CD4-positive, alpha-beta T cell treated with Interleukin-2 at 100 ng/mL for 4 hours (primary cell): ENCODE results near the gene RCAN2.

Experiments used
- DNase-seq: peaks from one replicate; pipeline ENCODE4 v3.0.0-alpha.2; 2020; ENCODE audit warnings: low spot score

The RCAN2 gene

DNA sequence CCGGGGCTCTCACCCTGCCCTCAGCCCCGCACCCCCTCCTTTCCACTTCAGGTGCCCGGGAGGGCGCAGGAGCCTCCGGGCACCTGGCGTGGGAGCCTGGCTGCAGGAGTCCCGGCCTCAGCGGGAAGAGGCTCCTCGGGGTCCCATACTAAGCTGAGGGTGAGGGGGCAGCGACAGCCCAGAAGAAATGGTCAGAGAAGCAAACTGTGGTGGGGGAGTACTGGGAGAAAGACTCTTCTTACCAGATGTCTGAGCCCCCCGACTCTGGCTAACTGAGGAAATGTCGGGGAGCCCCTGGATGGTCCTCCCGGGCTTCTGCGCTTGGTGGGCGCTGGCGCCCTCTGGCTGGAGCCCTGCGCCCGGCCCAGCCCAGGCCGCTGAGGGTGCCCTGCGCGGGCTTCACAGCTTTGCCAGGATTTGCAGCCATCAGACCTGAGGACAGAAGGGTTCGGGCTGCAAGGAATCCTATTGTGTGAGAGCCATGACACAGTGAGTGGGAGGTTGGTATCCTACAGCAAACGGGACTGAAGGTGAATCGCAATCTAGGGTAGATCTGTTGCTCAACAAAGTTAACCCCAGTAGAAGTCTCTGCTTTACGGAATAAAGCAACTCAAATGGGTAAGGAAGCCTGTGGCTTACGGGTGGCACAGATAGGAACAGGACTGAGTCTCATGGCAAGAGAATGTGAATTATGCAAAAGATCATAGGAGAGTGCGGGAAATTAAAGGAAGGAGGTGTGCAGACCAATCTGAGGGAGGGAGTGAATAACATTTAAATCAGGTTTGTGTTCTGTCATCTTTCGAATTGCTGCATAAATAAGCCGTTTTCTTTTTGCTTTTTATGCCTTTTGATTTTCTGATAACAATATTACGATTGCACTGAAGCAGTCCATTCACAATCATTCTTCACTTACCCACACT is 639 bp upstream of the RCAN2 start:
- no peak for DNase-seq

DNA sequence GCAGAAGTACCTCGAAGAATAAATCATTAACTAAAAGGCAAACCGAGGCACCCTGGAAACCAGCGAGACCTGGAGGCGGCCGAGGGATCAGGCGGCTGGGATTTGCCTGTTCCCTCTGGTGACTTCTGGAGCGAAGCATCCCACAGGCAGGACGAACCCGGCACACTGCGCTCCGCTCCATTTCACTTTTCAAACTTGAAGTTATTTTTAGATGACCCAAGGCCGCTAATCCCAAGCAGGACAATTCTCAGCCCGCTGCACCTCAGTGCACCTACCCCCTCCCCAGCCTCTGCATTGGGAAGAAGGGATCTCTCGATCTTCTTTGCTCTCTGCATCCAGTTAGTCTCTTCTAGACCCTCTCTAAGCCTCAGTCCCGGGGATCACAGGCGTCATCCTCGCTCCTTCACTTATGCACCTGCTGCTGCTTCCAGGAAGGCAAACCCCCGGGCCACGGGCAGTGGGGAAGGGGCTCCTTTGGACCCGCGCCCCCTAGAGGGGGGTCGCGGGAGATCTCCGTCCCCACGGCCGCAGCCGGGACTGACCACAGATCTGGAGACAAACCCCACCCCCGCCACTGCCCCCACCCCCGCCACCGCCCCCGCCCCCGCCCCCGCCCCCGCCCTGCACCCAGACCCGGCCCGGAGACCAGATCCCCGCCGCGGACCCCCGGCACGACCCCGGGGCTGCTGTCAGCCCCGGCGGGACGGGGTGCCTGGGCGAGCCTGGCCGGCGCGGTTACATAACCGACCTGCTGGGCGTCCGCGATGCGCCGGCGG is 636 bp downstream of the RCAN2 start:
- no peak for DNase-seq

GRCh38 chr6:46486181-46486580 is 5.1 kb downstream of the RCAN2 start:
- DNase-seq: no peak

GRCh38 chr6:46484081-46484820 is 7.0 kb downstream of the RCAN2 start:
- no peak for DNase-seq

GRCh38 chr6:46476301-46476700 is 14.9 kb downstream of the RCAN2 start:
- no peak for DNase-seq

DNA sequence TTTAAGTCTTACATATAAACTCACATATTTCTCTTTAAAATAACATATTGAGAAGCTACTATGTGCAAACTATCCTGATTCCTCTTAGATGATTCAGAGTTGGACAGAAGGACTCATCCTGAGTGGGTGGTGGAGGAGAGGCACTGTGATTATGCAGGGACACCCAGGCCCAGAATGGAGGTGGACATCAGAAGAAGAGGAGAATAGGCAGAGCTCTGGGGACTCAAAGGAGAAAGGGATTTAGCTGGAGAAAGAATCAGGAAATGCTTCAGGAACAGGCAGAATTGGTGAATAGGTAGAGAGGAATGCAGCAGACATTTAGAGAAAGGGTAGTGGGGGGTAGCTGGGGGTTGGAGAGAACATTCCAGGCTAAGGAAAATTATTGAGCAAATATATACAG is 17.4 kb downstream of the RCAN2 start:
- no peak for DNase-seq

GRCh38 chr6:46472243-46472642 is 19.0 kb downstream of the RCAN2 start:
- no peak for DNase-seq

GRCh38 chr6:46469021-46469420 is 22.2 kb downstream of the RCAN2 start:
- DNase-seq: no peak

- DNase-seq: no peak
These were observed 22.7 kb downstream of the RCAN2 start for GRCh38 chr6:46468403-46469010.

GRCh38 chr6:46466570-46466969 is 24.7 kb downstream of the RCAN2 start:
- DNase-seq: no peak

DNA sequence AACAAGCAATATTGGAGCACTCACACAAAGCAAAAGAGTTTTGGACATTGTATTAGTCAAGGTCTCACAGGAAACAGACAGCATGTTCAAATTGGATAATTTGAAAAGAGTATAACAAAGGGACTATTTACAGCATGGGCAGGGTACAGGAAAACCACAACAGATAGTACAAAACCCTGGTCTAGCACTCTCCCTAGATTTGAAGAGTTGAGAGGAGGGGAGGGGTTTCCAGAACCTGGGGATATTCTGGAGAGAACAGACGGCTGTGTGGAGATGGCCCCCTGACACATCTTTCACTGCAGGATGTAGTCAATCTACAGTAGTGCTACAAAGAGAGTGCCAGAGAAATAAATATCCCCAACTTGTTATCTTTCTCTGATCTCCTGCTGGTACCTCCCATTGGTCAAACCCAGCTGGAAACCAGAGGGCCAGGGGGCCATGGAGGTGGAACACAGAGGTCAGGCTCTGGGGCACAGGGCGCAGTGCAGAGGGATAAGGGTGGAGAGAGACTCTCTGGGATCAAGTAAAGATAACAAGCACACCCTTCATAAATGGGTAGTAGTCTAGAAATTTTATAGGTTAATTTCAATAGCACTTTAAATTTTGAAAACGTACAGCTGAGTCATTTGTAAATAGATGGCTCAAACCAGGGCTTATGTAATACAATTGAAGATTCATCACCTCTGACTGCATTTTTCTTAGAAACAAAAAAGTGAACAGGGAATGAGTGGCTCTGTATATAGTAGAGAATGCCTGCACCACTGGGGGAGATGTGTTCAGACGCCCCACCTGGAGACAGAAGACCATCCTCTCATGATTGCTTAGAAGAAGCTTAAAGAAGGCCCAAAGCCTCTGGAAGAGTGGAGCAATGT is 25.7 kb downstream of the RCAN2 start:
- no peak for DNase-seq

GRCh38 chr6:46456297-46456696 is 35.0 kb downstream of the RCAN2 start:
- no peak for DNase-seq

DNA sequence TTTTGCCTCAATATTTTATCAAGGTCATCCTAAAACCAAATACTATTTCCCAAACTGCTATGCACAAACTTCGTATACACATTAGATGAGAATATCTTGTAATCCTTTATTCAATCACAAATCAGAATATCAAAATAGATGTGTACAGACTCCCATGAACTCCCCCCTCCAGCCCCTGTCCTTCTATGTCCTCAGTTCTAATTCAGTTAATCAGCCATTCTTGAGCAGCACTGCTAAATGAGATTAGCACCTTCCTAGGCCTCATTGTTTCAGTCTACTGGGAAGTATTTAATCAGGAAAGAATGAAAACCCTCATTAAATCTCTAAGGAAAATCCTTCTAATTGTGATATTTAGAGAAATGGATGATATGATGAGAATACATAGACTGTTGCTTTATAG is 36.6 kb downstream of the RCAN2 start:
- DNase-seq: no peak

DNA sequence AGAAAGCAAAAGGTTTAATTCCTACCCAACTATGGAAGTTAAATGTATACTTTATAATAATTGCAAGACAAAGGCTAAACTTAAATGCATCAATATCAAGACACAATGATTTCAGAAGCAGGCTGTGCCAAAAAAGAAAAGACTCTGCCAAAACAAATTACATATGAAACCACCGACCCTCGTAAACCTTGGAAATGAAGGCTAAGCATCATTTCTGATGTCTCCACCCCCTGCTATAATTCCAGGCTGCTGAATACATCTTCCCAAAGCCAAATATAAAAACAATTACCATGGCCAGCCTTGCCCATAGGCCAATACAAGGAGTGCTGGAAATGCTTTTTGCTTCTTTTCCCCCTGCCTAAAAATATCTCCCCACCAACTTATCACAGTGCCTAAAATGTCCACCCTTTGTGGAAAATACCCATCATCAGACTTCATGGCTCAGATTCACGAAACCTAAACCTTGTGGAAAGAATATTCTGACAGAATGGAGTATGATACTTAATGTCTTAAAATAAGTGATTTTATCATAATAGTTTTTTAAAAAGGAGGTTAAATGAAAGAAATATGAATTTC is 37.4 kb downstream of the RCAN2 start:
- DNase-seq: no peak

DNA sequence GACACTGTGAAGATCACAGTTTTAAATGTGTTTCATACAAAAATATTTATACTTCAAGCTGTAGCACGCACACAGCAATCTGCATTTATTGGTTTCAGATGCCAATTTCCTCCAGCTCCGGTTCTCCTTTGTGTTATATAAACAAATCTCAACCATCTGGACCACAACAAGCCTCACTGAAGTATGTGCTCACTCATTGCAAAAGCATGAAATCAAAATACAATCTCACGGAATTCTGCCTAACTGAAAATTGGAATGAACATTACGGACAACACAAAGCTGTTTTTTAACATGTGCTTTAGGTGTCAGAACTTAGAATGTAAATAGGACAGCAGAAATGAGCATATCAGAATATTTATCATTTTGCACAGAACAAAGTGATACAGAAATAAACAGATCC is 38.0 kb downstream of the RCAN2 start:
- DNase-seq: no peak

DNA sequence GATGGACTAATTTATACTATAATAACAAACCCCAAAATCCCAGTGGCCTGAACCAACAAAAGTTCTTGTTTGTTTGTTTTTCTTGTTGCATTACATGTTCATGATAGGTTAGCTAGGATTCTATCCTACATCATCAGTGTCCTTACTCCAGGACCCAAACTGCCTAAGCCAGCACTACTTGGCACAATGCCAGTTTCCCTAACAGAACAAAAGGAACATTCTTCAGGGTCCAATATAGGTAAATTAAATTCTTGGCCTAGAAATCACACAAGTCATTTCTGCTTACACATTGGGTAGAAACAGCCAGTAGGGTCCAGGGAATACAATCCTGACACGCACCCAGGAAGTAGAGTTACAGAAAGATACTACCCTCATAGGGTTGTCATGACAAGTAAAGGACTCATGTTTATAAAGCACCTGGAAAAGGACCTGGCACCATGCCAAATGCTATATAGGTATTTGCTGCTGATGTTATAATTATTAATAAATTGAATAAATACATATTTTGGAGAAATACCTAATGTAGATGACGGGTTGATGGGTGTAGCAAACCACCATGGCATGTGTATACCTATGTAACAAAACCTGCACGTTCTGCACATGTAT is 38.8 kb downstream of the RCAN2 start:
- no peak for DNase-seq

DNA sequence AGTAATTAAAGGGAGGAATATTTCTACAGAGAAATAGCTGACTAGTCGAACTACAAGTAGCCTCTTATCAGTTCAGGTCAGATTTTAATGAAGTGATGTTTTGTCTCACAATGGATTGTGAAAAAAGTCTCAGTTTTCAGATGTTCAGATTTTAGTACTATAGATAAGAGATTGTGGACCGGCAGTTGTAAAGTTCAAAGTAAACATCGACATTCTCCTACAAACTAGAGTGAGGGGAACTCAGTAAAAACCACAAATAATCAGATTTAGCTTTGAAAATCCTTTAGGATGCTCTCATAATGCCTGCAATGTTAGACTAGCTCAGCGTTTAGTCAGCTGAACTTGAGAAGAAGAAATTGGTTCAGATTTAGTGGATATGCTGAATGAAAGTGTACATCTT is 39.9 kb downstream of the RCAN2 start:
- DNase-seq: no peak

- no peak for DNase-seq
These were observed 46.3 kb downstream of the RCAN2 start for GRCh38 chr6:46444772-46445454.

GRCh38 chr6:46443623-46444022 is 47.6 kb downstream of the RCAN2 start:
- no peak for DNase-seq

GRCh38 chr6:46440641-46441040 is 50.6 kb downstream of the RCAN2 start:
- DNase-seq: no peak
